Stimulated activated effector memory CD8-positive, alpha-beta T cell treated with anti-CD3 and anti-CD28 coated beads, Interleukin-12 subunit alpha, Interleukin-12 subunit beta, amount 100 ng/mL, for 72 hours (primary cell): ENCODE data around the gene CCDC197.

Source experiments
- ATAC-seq: fragments of 150-1000 bp; cut with Tn5 transposase; 2 replicates; pipeline ENCODE4 v1.10.0; 2021
- DNase-seq, 2 donors: peaks; one replicate each; pipeline ENCODE4 v3.0.0; 2021 to 2022; ENCODE audit warnings: low spot score in 2 of 2
- H3K27ac Mint-ChIP-seq: one replicate; pipeline ENCODE4 v1.8.0; 2022; ENCODE audit warnings: mild to moderate bottlenecking, mixed read lengths
- H3K36me3 Mint-ChIP-seq: one replicate; pipeline ENCODE4 v1.8.0; 2022; ENCODE audit warnings: mild to moderate bottlenecking, mixed read lengths
- H3K4me1 Mint-ChIP-seq: one replicate; pipeline ENCODE4 v1.8.0; 2022; ENCODE audit warnings: mixed read lengths
- H3K4me3 Mint-ChIP-seq: one replicate; pipeline ENCODE4 v1.8.0; 2022; ENCODE audit warnings: mild to moderate bottlenecking, mixed read lengths
- H3K9me3 Mint-ChIP-seq: one replicate; pipeline ENCODE4 v1.8.0; 2022; ENCODE audit warnings: mixed read lengths

The CCDC197 gene

DNA sequence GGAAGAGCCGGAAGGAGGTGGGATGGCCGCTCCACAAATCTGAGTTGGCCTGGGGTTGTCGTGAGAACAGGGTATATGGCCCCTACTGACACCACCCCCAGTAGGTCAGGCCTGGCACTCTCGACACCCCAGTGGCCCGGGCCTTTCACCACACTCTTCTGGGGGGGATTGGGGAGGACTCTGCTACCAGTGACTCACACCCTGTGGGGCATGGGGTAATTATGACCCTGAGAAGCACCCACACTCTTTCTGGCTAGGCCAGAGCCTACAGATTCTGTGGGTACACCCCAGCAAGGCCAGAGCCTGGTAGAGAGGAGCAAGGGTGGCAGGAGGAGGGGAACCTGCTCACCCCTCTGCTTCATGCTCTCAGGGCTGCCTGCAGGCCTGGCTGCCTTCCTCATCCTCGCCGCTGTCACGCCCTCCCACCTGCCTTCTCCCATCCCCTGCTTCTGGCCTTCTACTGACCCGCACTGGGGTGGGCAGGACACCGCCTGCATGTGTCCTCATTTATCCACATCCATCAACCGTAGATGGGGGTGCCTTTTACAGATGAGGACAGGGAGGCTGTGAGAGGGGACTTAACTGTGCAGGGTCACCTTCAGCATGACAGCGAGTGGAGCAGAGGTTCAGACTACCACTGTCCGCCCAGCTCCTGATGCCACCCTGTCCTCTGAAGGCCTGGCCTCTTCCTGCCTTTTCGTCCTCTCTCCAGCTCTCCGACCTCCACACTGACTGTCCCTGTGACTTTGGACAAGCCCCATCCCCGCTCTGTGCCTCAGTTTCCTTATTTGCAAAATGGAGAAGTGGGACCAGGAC is 39.1 kb upstream of the CCDC197 start:
- Mint-ChIP-seq H3K9me3 (no peaks in the 10 kb centered on the region), H3K27ac (peak overlapping the region; percentile 99), H3K36me3 (peaks cover 71% of the 10 kb centered on the region), H3K4me3 (peak overlapping the region; percentile 89), H3K4me1 (peaks cover 100% of the 10 kb centered on the region)
- no peak for DNase-seq
- no peak for ATAC-seq

DNA sequence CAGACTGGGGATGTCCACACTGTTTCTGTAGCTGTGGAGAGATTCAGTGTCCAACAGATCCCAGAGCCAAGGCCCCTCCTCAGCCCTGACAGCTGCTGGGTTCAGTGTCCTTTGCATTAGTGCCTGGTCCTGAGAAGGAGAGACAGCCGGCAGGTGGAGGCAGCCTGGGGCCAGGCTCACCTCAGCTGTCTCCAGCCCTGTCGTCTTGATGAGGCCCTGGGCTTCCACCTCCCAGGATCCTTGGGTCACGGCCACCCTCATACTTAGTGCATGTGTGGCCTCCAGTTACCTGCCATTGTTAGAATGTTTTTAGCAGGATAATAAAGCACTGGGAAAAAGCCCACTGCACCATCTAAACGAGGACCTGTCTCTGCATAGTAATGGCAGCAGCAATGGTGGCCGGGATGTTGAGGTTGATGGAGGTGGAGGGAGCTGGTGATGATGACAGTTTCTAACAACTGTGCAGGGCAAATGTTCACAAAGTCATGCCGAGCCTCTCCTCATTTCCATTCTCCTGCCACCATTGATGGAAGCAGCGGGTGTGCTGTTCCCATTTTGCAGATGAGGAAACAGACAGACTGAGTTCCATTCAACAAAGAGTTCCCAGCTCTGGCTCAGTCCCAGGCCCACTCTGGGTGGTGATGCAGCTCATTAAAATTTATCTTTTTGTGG is 38.4 kb upstream of the CCDC197 start:
- ATAC-seq (no peak), DNase-seq (no peak)
- peaks cover 100% of the 10 kb centered on the region for H3K4me1 Mint-ChIP-seq
- H3K9me3 Mint-ChIP-seq, result no peaks in the 10 kb centered on the region
- peaks cover 75% of the 10 kb centered on the region for H3K36me3 Mint-ChIP-seq
- H3K4me3 Mint-ChIP-seq, result peak overlapping the region; percentile 89
- H3K27ac Mint-ChIP-seq, result peak overlapping the region; percentile 99

DNA sequence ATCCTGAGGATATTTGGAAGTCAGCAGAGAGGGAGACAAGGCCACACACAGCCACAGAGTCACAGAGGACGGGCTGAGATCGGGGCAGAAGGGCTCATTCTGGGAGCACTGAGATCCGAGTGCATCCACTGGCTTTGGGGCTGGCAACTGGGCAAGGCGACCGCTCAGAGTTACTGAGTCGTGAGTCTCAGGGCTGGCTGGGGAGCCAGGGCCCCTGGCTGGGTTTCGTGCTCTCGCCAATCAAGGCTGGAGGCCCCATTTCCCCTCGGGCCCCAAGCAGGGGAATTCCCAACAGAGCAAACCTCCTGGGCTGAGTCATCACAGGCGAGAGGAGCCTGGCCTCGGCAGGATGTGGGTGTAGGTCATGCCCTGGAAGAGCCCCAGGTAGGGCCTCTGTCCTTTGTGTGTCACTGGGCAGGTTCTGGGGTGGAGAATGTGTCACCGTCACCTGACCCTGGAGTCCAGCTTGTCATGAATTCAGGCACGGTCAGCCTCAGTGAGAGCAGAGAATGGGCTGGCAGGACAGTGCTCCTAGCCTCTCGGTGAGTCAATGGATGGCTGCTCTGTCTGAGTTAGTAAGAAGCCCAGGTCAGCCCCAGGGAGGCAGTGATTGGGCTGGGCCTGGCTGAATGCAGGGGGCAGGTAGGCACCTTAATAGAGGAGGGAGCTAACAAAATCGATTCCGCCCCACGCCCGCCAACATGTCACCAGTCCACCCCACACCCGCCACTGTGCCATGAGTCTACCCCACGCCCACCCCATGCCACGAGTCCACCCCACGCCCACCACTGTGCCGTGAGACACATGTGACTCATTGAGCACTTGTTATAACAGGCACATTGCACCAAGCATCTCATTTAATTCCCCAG is 37.6 kb upstream of the CCDC197 start:
- ATAC-seq (peak; percentile 82), DNase-seq (peak; percentile 79 to 94)
- Mint-ChIP-seq H3K4me3 (peak overlapping the region; percentile 89), H3K36me3 (peaks cover 72% of the 10 kb centered on the region), H3K4me1 (peaks cover 100% of the 10 kb centered on the region), H3K27ac (peak overlapping the region; percentile 99), H3K9me3 (no peaks in the 10 kb centered on the region)

DNA sequence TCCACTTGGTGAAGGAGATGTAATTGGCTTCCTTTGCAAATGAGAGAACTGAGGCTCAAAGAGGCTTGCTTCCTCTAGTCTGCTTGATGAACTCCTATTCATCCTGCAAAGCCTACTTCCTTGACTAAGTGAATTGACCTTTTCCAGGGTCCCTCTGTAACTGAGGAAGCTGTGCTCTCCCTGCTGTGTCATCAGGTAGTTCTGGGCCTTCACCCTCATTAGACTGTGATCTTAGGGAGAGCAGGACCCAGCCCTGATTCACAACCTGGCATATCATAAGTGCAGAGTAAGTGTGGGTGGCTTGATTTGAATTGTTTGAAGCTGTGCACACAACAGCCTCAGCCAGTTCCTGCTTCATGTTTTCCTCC is 37.0 kb upstream of the CCDC197 start:
- Mint-ChIP-seq H3K36me3 (peaks cover 66% of the 10 kb centered on the region), H3K4me1 (peaks cover 100% of the 10 kb centered on the region), H3K4me3 (peak overlapping the region; percentile 89), H3K27ac (peak overlapping the region; percentile 99), H3K9me3 (peaks cover 5% of the 10 kb centered on the region)
- DNase-seq (no peak), ATAC-seq (peak; percentile 31)

DNA sequence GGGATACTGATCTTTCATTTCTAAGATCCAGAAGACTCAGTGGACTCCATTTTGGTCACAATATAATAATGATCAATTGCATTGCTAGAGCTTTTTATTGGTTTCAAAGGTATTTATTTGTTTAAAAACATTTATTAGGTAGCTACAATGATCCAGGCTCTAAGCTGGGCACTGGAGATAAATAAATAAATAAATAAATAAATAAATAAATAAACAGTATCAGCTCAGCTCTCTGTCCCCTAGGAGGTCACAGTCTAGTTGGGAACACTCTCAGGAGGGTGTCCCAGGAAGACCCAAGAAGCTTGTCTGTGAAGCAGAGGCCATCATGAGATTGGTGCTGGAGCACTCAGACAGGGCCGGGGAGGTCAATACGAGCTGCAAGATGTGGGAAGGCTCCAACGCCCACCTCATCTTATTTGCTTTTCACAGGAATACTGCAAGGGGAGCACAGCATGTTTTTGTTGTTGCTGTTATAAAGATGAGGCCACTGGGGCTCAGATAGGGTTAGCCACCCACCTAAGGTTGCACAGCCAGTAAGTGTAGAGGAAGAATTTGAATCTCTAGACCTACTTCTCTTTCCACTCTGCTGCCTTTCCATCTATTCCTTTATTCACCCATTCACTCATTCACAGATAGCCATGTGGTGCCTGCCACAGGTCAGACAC is 36.2 kb upstream of the CCDC197 start:
- ATAC-seq, result no peak
- no peak for DNase-seq
- Mint-ChIP-seq H3K4me1 (peaks cover 100% of the 10 kb centered on the region), H3K4me3 (peak overlapping the region; percentile 89), H3K9me3 (peaks cover 6% of the 10 kb centered on the region), H3K27ac (peak overlapping the region; percentile 99), H3K36me3 (peaks cover 64% of the 10 kb centered on the region)

DNA sequence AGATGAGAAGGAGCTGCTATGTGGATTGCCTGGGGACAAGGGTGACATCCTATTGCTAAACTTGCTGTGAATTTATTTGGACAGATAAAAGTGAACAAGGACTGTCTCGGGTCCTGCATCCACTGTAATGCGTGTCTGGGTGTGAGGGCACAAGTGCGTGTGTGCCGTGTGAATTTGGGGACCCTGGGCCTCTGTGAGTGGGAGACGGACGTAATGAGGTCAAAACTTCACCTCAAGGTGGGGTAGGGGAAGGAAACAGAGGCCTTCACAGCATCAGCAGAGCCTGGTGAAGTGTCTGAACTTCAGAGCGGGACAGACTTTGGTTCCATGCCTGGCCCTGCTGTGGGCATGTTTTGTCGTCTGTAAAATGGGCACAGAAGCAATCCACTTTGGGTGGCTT is 35.5 kb upstream of the CCDC197 start:
- DNase-seq, result no peak
- H3K4me3 Mint-ChIP-seq, result peak overlapping the region; percentile 89
- peaks cover 100% of the 10 kb centered on the region for H3K4me1 Mint-ChIP-seq
- ATAC-seq, result no peak
- peak overlapping the region; percentile 99 for H3K27ac Mint-ChIP-seq
- peaks cover 6% of the 10 kb centered on the region for H3K9me3 Mint-ChIP-seq
- peaks cover 64% of the 10 kb centered on the region for H3K36me3 Mint-ChIP-seq

DNA sequence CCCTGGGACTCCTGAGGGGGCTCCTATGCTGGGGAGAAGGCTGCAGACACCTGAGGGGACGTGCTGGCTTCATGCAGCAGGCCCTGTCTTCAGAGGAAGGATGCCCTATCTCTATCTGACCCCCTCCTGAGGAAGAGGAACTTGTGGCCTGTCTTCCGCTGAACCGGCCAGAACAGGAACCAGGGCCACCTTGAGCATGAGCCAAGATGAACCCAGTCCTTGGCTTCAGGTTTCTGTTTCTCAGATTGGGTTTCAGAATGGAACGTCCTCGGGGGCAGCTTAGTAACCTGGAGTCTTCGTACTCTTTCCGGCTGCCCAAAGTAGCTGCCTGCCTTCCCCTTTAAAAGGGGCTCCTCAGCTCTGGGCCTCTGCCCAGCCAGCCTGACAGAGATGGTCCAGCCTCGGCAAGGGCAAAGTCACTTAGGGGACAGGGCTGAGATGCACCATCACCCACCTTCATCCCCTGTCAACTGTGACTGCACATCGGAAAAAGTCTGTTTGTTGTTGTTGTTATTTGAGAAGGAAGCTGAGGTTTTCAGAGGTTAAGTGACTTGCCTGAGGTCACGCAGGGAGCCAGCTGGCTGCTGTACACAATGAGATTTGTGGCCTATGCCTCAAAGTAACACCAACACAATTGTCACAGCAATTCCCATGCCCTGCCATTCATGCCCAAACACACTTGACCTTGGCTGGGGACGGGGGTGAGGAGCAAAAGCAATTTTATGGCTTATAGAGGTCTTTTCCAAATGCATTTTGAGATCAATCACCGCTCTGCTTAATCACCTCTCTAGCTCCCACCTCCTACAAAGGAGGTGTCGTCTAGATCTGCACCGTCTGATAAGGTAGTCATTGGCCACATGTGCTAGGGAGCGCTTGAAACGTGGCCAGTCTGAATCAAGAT is 34.1 kb upstream of the CCDC197 start:
- peaks cover 97% of the 10 kb centered on the region for H3K4me1 Mint-ChIP-seq
- DNase-seq (peak; percentile 51 to 83), ATAC-seq (peak; percentile 60)
- H3K36me3 Mint-ChIP-seq, result peaks cover 59% of the 10 kb centered on the region
- peak overlapping the region; percentile 99 for H3K27ac Mint-ChIP-seq
- peak overlapping the region; percentile 89 for H3K4me3 Mint-ChIP-seq
- peaks cover 6% of the 10 kb centered on the region for H3K9me3 Mint-ChIP-seq

DNA sequence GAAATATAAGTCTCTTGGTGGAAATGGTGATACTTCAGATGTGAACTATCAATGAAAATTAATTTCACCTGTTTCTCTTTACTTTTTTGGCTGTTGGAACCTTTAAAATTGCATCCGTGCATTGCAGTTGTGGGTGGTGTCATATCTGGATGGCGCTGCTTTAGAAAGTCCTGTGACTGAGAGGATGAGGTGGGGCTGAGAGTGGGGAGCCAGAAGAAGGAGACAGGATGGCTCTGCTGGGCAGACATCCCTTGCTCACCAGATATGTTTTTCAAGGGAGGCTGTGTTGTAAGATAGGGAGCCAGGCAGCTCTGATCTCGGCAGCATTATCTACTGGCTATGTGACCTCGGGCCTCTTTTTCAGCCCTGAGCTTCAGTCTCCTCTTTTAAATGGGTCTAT is 33.4 kb upstream of the CCDC197 start:
- Mint-ChIP-seq H3K36me3 (peaks cover 53% of the 10 kb centered on the region), H3K9me3 (peaks cover 6% of the 10 kb centered on the region), H3K27ac (peak overlapping the region; percentile 99), H3K4me1 (peaks cover 97% of the 10 kb centered on the region), H3K4me3 (peak overlapping the region; percentile 89)
- no peak for ATAC-seq
- no peak for DNase-seq

DNA sequence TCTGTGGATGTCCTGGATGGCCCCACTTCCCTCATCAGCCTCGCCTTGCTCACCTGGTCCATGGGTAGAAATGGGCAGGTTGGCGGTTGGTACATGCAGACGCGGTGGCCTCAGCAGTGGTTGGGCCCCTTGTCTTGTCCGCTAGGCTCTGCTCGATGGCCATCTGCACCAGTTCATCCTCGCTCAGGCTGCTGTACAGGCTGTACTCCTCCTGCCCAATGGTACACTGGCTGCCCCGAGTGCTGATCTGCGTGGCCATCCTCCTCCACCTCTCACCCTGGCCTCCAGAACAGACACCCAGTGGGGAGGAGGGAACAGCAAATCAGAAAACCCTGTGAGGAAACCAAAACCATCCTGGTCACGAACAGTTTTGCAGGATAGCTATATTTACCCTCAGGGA is 32.8 kb upstream of the CCDC197 start:
- H3K4me3 Mint-ChIP-seq, result peak overlapping the region; percentile 89

DNA sequence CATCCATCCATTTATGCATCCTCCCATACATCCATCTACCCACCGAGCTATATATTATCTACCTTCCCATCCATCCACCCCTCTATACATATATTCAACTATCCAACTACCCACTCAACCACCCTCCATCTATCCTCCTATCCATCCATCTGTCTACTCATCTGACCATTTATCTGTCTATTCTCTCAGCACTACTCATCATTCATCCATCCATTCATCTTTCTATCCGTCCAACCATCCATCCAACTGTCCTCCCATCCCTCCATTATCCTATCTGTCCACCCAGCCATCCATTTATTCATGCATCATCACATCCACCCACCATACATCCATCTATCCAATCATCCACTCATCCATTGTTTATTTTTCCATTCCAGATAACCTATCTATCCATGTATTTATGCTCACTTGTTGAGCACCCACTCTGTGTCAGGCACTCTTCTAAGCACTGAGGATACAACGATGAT is 32.2 kb upstream of the CCDC197 start:
- Mint-ChIP-seq H3K9me3 (peaks cover 6% of the 10 kb centered on the region), H3K4me3 (peak overlapping the region; percentile 89), H3K4me1 (peaks cover 95% of the 10 kb centered on the region), H3K36me3 (peaks cover 41% of the 10 kb centered on the region), H3K27ac (peak overlapping the region; percentile 99)
- ATAC-seq (no peak), DNase-seq (no peak)

More for the DNA sequence above, 32.8 kb upstream of the CCDC197 start:
- ATAC-seq (no peak), DNase-seq (no peak)
- H3K27ac Mint-ChIP-seq, result peak overlapping the region; percentile 99
- peaks cover 47% of the 10 kb centered on the region for H3K36me3 Mint-ChIP-seq
- peaks cover 96% of the 10 kb centered on the region for H3K4me1 Mint-ChIP-seq
- peaks cover 6% of the 10 kb centered on the region for H3K9me3 Mint-ChIP-seq

DNA sequence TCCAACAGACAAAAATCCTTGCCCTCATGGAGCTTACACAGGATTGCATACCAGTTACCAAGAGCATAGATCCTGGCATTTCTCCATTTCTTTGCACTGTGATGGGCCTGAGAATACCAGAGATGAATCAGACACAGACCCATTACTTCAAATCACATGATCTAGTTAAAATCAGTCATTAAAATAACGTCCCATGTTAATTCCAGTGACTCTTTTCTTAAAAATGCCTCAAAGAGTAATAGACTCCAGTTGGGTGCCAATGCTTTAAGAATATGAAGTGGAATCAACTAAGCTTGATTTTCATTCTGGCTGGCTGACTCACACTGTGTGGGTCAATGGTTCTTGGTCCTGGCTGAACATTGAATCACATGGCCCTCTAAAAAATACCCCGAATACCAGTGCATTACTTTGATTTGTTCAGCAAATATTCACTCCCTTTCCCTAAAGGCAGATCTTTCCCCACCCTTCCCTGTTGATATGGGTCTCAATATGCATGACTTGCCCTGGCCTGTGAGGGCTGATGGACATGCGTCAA is 31.7 kb upstream of the CCDC197 start:
- no peak for DNase-seq

DNA sequence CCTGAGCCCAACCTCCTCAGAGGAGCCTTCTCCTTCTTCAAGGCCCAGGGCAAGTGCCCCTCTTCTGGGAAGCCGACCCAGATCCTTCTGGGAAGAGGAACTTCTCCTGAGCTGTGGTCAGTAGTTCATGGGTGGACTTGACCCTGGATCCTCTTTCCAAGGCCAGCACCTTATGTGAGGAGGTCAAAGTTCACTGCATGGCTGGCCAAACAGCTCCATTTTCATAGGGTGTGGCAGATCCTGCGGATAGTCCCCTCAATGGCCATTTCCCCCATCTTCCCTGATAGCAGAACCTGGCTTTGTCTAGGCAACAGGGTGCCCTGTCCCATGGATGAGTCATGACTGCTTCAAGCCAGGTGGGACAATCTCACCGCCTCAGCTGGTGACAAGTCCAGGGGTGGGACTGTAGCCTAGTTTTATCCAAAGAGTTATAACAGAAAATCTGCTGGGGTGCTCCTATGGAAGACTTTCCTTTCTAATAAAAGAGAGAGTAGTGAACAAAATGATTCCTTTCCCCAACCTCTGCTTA is 31.1 kb upstream of the CCDC197 start:
- peaks cover 36% of the 10 kb centered on the region for H3K36me3 Mint-ChIP-seq
- H3K9me3 Mint-ChIP-seq, result peaks cover 6% of the 10 kb centered on the region
- H3K4me1 Mint-ChIP-seq, result peaks cover 95% of the 10 kb centered on the region
- peak overlapping the region; percentile 99 for H3K27ac Mint-ChIP-seq
- DNase-seq (no peak), ATAC-seq (no peak)
- H3K4me3 Mint-ChIP-seq, result no peak overlapping the region

More for the DNA sequence above, 31.7 kb upstream of the CCDC197 start:
- Mint-ChIP-seq H3K27ac (peak overlapping the region; percentile 99), H3K36me3 (peaks cover 36% of the 10 kb centered on the region), H3K4me3 (peak overlapping the region; percentile 89), H3K9me3 (peaks cover 6% of the 10 kb centered on the region), H3K4me1 (peaks cover 95% of the 10 kb centered on the region)
- ATAC-seq, result no peak

DNA sequence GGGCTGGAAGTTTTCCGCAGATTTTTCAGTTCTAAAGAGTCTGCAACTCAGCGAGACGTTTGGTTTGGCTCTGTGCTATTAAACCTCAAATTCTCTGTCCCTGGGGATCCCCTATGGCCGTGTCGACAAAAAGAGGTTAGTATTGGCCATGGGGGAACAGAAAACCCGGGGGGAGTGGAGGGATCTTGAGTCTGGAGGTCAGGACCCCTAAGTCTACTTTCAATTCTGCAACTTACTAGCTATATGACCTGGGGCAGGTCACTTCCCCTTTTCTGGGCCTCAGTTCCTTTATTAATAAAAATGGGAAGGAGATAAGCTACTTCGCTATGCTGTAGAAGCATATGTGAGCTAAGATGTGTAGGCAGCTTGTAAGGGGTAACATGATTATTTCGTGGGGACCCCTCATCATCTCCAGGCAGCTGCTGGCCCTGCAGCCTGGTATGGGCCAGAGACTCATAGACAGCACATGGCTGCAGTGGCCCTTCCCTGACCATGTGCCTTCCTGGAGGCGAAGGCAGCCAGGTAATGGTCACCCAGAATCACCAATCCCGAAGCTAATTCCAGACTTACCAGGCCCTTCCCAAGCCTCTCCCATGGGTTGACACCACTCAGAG is 29.4 kb upstream of the CCDC197 start:
- ATAC-seq, result no peak
- Mint-ChIP-seq H3K9me3 (peaks cover 6% of the 10 kb centered on the region), H3K27ac (peak overlapping the region; percentile 52), H3K4me1 (peaks cover 95% of the 10 kb centered on the region), H3K36me3 (peaks cover 24% of the 10 kb centered on the region), H3K4me3 (no peak overlapping the region)
- no peak for DNase-seq
